SK-N-SH (cell line): Measurements from ENCODE around the gene OBP2B. TPM values are rescaled to one million over a fixed set of nuclear protein-coding genes. Genes with fewer than 3 reads are reported as not detected.

Source experiments
- CTCF ChIA-PET: fragments of 300-600, 350-600 bp; formaldehyde crosslinking; extraction: SDS; loops from one replicate; lab custom pipeline; 2021; lab: Yijun Ruan, JAX
- POLR2A ChIA-PET: fragments of 350-600 bp; sonication (Branson Sonifier 250); formaldehyde crosslinking; extraction: SDS; loops from one replicate; lab custom pipeline; 2020; ENCODE audit warnings: antibody characterized with exemption, inconsistent platforms; lab: Yijun Ruan, JAX
- DNase-seq: peaks from one replicate; pipeline ENCODE4 v3.0.0; 2012
- H2AFZ ChIP-seq: fragments of 200-600 bp; sonication (generic); 2 replicates; pipeline ENCODE4 v1.8.1; 2016; ENCODE audit warnings: antibody characterized with exemption, mild to moderate bottlenecking, low read depth
- H3F3A ChIP-seq: fragments of 200-600 bp; sonication (generic); replicated peaks from 2 replicates; pipeline ENCODE3; 2016; ENCODE audit warnings: antibody characterized with exemption, mild to moderate bottlenecking; ENCODE audit not compliant: insufficient read depth
- H3K27ac ChIP-seq, 2 experiments: fragments of 200-500 bp in 1 of 2; fragments of 200-600 bp in 1 of 2; sonication (Bioruptor generic) in 1 of 2; sonication (generic), shearing (Covaris generic) in 1 of 2; 2 replicates each; pipeline versions ENCODE4 v1.5.1 to v1.6.1; 2014 to 2016; ENCODE audit warnings: low read depth in 2 of 2, inconsistent platforms in 1 of 2, low read length in 1 of 2, mild to moderate bottlenecking in 1 of 2, mixed read lengths in 1 of 2
- H3K27me3 ChIP-seq: fragments of 200-600 bp; sonication (generic), shearing (Covaris generic); 2 replicates; pipeline ENCODE4 v1.6.1; 2016; ENCODE audit warnings: mixed run types; ENCODE audit not compliant: insufficient read depth
- H3K36me3 ChIP-seq, 2 experiments: fragments of 200-500 bp in 1 of 2; fragments of 200-600 bp in 1 of 2; sonication (Bioruptor generic) in 1 of 2; sonication (generic) in 1 of 2; replicated peaks in 1 of 2; 2 replicates each; pipeline versions ENCODE3 to v1.5.1; 2014 to 2016; ENCODE audit warnings: low read length in 1 of 2, mild to moderate bottlenecking in 1 of 2; ENCODE audit not compliant: insufficient read depth in 2 of 2, control insufficient read depth in 1 of 2
- H3K4me1 ChIP-seq, 2 experiments: fragments of 200-500 bp in 1 of 2; fragments of 200-600 bp in 1 of 2; sonication (Bioruptor generic) in 1 of 2; sonication (generic), shearing (Covaris generic) in 1 of 2; 2 replicates each; pipeline versions ENCODE4 v1.5.1 to v1.6.1; 2014 to 2016; ENCODE audit warnings: low read depth in 1 of 2, low read length in 1 of 2, mixed run types in 1 of 2; ENCODE audit not compliant: insufficient read depth in 2 of 2, control insufficient read depth in 1 of 2
- H3K4me2 ChIP-seq: fragments of 200-600 bp; sonication (generic), shearing (Covaris generic); 2 replicates; pipeline ENCODE4 v1.6.1; 2017; ENCODE audit warnings: mixed run types
- H3K4me3 ChIP-seq, 2 experiments: fragments of 200-500 bp in 1 of 2; fragments of 200-600 bp in 1 of 2; sonication (Bioruptor generic) in 1 of 2; sonication (generic), shearing (Covaris generic) in 1 of 2; 2 replicates each; pipeline versions ENCODE4 v1.5.1 to v1.8.1; 2014 to 2016; ENCODE audit warnings: low read depth in 2 of 2, inconsistent platforms in 1 of 2, low read length in 1 of 2, mild to moderate bottlenecking in 1 of 2, mixed read lengths in 1 of 2, moderate library complexity in 1 of 2
- H3K79me2 ChIP-seq: fragments of 200-600 bp; sonication (generic); 2 replicates; pipeline ENCODE4 v1.8.1; 2017; ENCODE audit warnings: mild to moderate bottlenecking; ENCODE audit not compliant: insufficient read depth
- H3K9ac ChIP-seq: fragments of 200-600 bp; sonication (generic); 2 replicates; pipeline ENCODE4 v1.6.1; 2017; ENCODE audit warnings: mixed run types
- H3K9me2 ChIP-seq: fragments of 200-600 bp; sonication (generic); 2 replicates; pipeline ENCODE4 v1.6.1; 2017; ENCODE audit warnings: mixed run types
- H3K9me3 ChIP-seq: fragments of 200-600 bp; sonication (generic); 2 replicates; pipeline ENCODE4 v1.6.1; 2017; ENCODE audit warnings: mixed run types, mild to moderate bottlenecking, moderate library complexity
- H4K20me1 ChIP-seq: fragments of 200-600 bp; sonication (generic); 2 replicates; pipeline ENCODE4 v1.6.1; 2017; ENCODE audit warnings: mild to moderate bottlenecking, mixed run types; ENCODE audit not compliant: insufficient read depth
- CHD2 ChIP-seq: fragments of 150-350 bp; IDR thresholded peaks from 2 replicates; pipeline ENCODE4 v1.6.1; 2018; ENCODE audit warnings: low read length; ENCODE audit not compliant: partially characterized antibody
- EZH2phosphoT487 ChIP-seq: fragments of 200-600 bp; sonication (generic); IDR thresholded peaks from 2 replicates; pipeline ENCODE4 v1.6.1; 2017; ENCODE audit warnings: low read depth, mixed run types, mild to moderate bottlenecking, antibody characterized with exemption, moderate library complexity, borderline replicate concordance
- GABPA ChIP-seq: IDR thresholded peaks from 2 replicates; pipeline ENCODE4 v1.4.0; 2012; ENCODE audit warnings: low read depth, mild to moderate bottlenecking
- GATA2 ChIP-seq: sonication (generic); formaldehyde crosslinking; IDR thresholded peaks from 2 replicates; pipeline ENCODE4 v1.5.0; 2020; ENCODE audit warnings: mild to moderate bottlenecking, missing genetic modification reagents
- JUND ChIP-seq: IDR thresholded peaks from 2 replicates; pipeline ENCODE4 v1.4.0; 2012
- MEF2A ChIP-seq: IDR thresholded peaks from 2 replicates; pipeline ENCODE4 v1.4.0; 2012; ENCODE audit warnings: low read depth, borderline replicate concordance
- NRF1 ChIP-seq: IDR thresholded peaks from 2 replicates; pipeline ENCODE4 v1.6.1; 2012; ENCODE audit warnings: low read depth, mild to moderate bottlenecking, low read length
- RCOR1 ChIP-seq: fragments of 150-350 bp; IDR thresholded peaks from 2 replicates; pipeline ENCODE4 v1.6.1; 2017; ENCODE audit warnings: antibody characterized with exemption, low read length
- RFX5 ChIP-seq: IDR thresholded peaks from 2 replicates; pipeline ENCODE4 v1.6.1; 2012; ENCODE audit warnings: mild to moderate bottlenecking, improper control_type of control experiment, low read length
- SIN3A ChIP-seq: IDR thresholded peaks from 2 replicates; pipeline ENCODE4 v1.6.1; 2012; ENCODE audit warnings: low read depth, mild to moderate bottlenecking, low read length, moderate library complexity, borderline replicate concordance
- TAF1 ChIP-seq: IDR thresholded peaks from 2 replicates; pipeline ENCODE4 v1.6.1; 2012; ENCODE audit warnings: low read depth, mild to moderate bottlenecking, low read length, moderate library complexity, borderline replicate concordance
- TCF12 ChIP-seq: IDR thresholded peaks from 2 replicates; pipeline ENCODE4 v1.4.0; 2012
- WGBS: methylation state at CpG from one replicate; pipeline ENCODE4 v1.1.6; 2017; ENCODE audit warnings: low lambda C conversion rate; 5-methylcytosine and 5-hydroxymethylcytosine counted together
- polyA plus RNA-seq, 3 experiments: library from polyadenylated mRNA; depleted of rRNA; stranded (reverse); fragments of >200 nt; gene quantifications; 2 replicates each; pipeline ENCODE4 v1.2.3, GENCODE V29; 2012
- TF ChIP-seq, protein P1 (sequence below): fragments of 200-600 bp; sonication (generic); IDR thresholded peaks from 2 replicates; pipeline ENCODE4 v1.6.1; 2017; ENCODE audit warnings: antibody characterized with exemption, mild to moderate bottlenecking, moderate library complexity
- TF ChIP-seq, protein P2 (sequence below): IDR thresholded peaks from 2 replicates; pipeline ENCODE4; 2012
- TF ChIP-seq, protein P3 (sequence below): IDR thresholded peaks from 2 replicates; pipeline ENCODE4 v1.4.0; 2012; ENCODE audit warnings: low read depth, borderline replicate concordance
- TF ChIP-seq, protein P4 (sequence below): IDR thresholded peaks from 2 replicates; pipeline ENCODE4 v1.6.1; 2012; ENCODE audit warnings: mild to moderate bottlenecking, low read depth, low read length, moderate library complexity
- TF ChIP-seq, protein P5 (sequence below): IDR thresholded peaks from 2 replicates; pipeline ENCODE4 v1.4.0; 2012; ENCODE audit warnings: low read depth, borderline replicate concordance

Gene OBP2B
- polyA plus RNA-seq, 1 of the 3 experiments (the other 2 are of a cell fraction) = not detected

DNA sequence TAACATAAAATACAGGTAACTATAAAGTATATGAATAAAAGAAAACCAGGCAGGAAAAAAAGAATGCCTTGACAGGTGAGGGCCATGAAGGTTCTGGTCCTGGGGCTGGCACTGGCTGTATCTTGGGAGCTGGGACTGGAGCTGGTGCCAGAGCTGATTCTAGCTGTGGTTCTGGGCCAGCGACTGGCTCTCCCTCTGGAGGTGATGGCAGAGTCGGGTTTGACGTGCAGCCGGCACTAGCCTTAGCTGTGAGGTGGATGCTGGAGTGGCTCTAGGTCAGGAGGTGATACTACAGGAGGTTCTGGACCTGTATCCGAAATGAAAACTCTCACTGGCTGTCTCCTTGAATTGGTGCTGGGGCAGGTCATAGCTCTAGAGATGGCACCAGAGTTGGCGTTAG lies 22.3 kb downstream of the OBP2B start:
- WGBS = no CpG with 5 or more reads among the region's 6 CpGs
- Histone ChIP-seq H3K27me3 (peaks cover 50% of the 10 kb centered on the region), H3K4me3 (no peak overlapping the region), H3F3A (no peaks in the 10 kb centered on the region), H3K4me2 (no peak overlapping the region), H3K27ac (no peak overlapping the region), H4K20me1 (no peaks in the 10 kb centered on the region), H3K79me2 (no peaks in the 10 kb centered on the region), H3K9me3 (no peaks in the 10 kb centered on the region), H2AFZ (no peak overlapping the region), H3K9ac (no peak overlapping the region), H3K36me3 (no peaks in the 10 kb centered on the region), H3K4me1 (no peaks in the 10 kb centered on the region), H3K9me2 (no peaks in the 10 kb centered on the region)
- CTCF ChIA-PET = interaction anchor here (0.8 to 4.0 kb wide), 23 partner anchors 10 to 303 kb away, joined by 3 to 47 read pairs (median 5); partner anchors contain the start of genes MED22, RPL7A and SURF6
- TF ChIP-seq NRF1 (no peak), GATA2 (no peak), GABPA (no peak), RFX5 (no peak), EZH2phosphoT487 (no peak), RCOR1 (no peak), MEF2A (no peak), JUND (no peak), TCF12 (no peak), TAF1 (no peak), CHD2 (no peak), SIN3A (no peak)
- TF ChIP-seq, protein P1, sequence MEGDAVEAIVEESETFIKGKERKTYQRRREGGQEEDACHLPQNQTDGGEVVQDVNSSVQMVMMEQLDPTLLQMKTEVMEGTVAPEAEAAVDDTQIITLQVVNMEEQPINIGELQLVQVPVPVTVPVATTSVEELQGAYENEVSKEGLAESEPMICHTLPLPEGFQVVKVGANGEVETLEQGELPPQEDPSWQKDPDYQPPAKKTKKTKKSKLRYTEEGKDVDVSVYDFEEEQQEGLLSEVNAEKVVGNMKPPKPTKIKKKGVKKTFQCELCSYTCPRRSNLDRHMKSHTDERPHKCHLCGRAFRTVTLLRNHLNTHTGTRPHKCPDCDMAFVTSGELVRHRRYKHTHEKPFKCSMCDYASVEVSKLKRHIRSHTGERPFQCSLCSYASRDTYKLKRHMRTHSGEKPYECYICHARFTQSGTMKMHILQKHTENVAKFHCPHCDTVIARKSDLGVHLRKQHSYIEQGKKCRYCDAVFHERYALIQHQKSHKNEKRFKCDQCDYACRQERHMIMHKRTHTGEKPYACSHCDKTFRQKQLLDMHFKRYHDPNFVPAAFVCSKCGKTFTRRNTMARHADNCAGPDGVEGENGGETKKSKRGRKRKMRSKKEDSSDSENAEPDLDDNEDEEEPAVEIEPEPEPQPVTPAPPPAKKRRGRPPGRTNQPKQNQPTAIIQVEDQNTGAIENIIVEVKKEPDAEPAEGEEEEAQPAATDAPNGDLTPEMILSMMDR = no peak
- TF ChIP-seq, protein P2, sequence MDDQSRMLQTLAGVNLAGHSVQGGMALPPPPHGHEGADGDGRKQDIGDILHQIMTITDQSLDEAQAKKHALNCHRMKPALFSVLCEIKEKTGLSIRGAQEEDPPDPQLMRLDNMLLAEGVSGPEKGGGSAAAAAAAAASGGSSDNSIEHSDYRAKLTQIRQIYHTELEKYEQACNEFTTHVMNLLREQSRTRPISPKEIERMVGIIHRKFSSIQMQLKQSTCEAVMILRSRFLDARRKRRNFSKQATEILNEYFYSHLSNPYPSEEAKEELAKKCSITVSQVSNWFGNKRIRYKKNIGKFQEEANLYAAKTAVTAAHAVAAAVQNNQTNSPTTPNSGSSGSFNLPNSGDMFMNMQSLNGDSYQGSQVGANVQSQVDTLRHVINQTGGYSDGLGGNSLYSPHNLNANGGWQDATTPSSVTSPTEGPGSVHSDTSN = no peak
- TF ChIP-seq, protein P3, sequence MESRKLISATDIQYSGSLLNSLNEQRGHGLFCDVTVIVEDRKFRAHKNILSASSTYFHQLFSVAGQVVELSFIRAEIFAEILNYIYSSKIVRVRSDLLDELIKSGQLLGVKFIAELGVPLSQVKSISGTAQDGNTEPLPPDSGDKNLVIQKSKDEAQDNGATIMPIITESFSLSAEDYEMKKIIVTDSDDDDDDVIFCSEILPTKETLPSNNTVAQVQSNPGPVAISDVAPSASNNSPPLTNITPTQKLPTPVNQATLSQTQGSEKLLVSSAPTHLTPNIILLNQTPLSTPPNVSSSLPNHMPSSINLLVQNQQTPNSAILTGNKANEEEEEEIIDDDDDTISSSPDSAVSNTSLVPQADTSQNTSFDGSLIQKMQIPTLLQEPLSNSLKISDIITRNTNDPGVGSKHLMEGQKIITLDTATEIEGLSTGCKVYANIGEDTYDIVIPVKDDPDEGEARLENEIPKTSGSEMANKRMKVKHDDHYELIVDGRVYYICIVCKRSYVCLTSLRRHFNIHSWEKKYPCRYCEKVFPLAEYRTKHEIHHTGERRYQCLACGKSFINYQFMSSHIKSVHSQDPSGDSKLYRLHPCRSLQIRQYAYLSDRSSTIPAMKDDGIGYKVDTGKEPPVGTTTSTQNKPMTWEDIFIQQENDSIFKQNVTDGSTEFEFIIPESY = no peak
- TF ChIP-seq, protein P4, sequence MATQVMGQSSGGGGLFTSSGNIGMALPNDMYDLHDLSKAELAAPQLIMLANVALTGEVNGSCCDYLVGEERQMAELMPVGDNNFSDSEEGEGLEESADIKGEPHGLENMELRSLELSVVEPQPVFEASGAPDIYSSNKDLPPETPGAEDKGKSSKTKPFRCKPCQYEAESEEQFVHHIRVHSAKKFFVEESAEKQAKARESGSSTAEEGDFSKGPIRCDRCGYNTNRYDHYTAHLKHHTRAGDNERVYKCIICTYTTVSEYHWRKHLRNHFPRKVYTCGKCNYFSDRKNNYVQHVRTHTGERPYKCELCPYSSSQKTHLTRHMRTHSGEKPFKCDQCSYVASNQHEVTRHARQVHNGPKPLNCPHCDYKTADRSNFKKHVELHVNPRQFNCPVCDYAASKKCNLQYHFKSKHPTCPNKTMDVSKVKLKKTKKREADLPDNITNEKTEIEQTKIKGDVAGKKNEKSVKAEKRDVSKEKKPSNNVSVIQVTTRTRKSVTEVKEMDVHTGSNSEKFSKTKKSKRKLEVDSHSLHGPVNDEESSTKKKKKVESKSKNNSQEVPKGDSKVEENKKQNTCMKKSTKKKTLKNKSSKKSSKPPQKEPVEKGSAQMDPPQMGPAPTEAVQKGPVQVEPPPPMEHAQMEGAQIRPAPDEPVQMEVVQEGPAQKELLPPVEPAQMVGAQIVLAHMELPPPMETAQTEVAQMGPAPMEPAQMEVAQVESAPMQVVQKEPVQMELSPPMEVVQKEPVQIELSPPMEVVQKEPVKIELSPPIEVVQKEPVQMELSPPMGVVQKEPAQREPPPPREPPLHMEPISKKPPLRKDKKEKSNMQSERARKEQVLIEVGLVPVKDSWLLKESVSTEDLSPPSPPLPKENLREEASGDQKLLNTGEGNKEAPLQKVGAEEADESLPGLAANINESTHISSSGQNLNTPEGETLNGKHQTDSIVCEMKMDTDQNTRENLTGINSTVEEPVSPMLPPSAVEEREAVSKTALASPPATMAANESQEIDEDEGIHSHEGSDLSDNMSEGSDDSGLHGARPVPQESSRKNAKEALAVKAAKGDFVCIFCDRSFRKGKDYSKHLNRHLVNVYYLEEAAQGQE = no peak
- TF ChIP-seq, protein P5, sequence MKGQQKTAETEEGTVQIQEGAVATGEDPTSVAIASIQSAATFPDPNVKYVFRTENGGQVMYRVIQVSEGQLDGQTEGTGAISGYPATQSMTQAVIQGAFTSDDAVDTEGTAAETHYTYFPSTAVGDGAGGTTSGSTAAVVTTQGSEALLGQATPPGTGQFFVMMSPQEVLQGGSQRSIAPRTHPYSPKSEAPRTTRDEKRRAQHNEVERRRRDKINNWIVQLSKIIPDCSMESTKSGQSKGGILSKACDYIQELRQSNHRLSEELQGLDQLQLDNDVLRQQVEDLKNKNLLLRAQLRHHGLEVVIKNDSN = no peak
- POLR2A ChIA-PET = interaction anchor here (1.8 kb wide), 1 partner anchor 144 kb away, joined by 6 read pairs; no protein-coding TSS in a partner anchor
- no peak for DNase-seq
